Fibroblast of lung (primary cell): ENCODE data around the gene RNASE7.

ENCODE experiments used
- CTCF ChIP-seq, 2 donors: IDR thresholded peaks in 1 of 2; conservative IDR thresholded peaks in 1 of 2; 1 replicate in 1 of 2; 2 replicates in 1 of 2; pipeline ENCODE4 v1.5.1; 2011 to 2012; ENCODE audit warnings: low read length in 2 of 2, control low read depth in 1 of 2, inconsistent platforms in 1 of 2, low read depth in 1 of 2, mild to moderate bottlenecking in 1 of 2
- EZH2 ChIP-seq: IDR thresholded peaks from 2 replicates; pipeline ENCODE4 v1.5.1; 2012; ENCODE audit warnings: low read length, control low read depth, mild to moderate bottlenecking; ENCODE audit errors: missing control alignments

- TF ChIP-seq CTCF (conservative IDR thresholded peaks at IDR 0.05 in 1 of 2, IDR thresholded peaks at IDR 0.05 in 1 of 2; ENCODE audit: low read depth in 1 of 2, low read length in 2 of 2): no peak
- TF ChIP-seq EZH2: peak; percentile 75
These were observed 19.0 kb upstream of the RNASE7 start for GRCh38 chr14:21023174-21023573.
